DOHH2 (cell line): ENCODE measurements around the gene ALG11.

Experiments
- H3F3A ChIP-seq: fragments of 200-600 bp; sonication (generic), shearing (Covaris generic); 2 replicates; pipeline ENCODE4 v1.6.0; 2016; ENCODE audit warnings: antibody characterized with exemption, mild to moderate bottlenecking; ENCODE audit not compliant: control insufficient read depth, insufficient read depth
- H3K27ac ChIP-seq: fragments of 200-600 bp; sonication (generic); 2 replicates; pipeline ENCODE4 v1.5.1; 2014; ENCODE audit warnings: low read depth, mild to moderate bottlenecking, low read length, moderate library complexity
- H3K27me3 ChIP-seq: fragments of 200-600 bp; sonication (generic); 2 replicates; pipeline ENCODE4 v1.6.1; 2014; ENCODE audit warnings: mild to moderate bottlenecking, low read length, mixed read lengths; ENCODE audit not compliant: control insufficient read depth
- H3K36me3 ChIP-seq: fragments of 200-600 bp; sonication (generic); 2 replicates; pipeline ENCODE4 v1.6.1; 2014; ENCODE audit warnings: mild to moderate bottlenecking, low read length, moderate library complexity, mixed read lengths; ENCODE audit not compliant: control insufficient read depth
- H3K4me1 ChIP-seq: fragments of 200-600 bp; sonication (generic); 2 replicates; pipeline ENCODE4 v1.6.1; 2014; ENCODE audit warnings: mild to moderate bottlenecking, low read length, mixed read lengths; ENCODE audit not compliant: control insufficient read depth
- H3K4me2 ChIP-seq: fragments of 200-600 bp; sonication (generic); 2 replicates; pipeline ENCODE4 v1.6.0; 2014; ENCODE audit warnings: mild to moderate bottlenecking, low read length, moderate library complexity
- H3K4me3 ChIP-seq: fragments of 200-600 bp; sonication (generic); 2 replicates; pipeline ENCODE4 v1.5.1; 2014; ENCODE audit warnings: mild to moderate bottlenecking, low read length, mixed read lengths
- H3K79me2 ChIP-seq: fragments of 200-600 bp; sonication (generic); 2 replicates; pipeline ENCODE4 v1.6.1; 2014; ENCODE audit warnings: mild to moderate bottlenecking, low read length, mixed read lengths; ENCODE audit not compliant: control insufficient read depth
- H3K9me2 ChIP-seq: fragments of 200-600 bp; sonication (generic); replicated peaks from 2 replicates; pipeline ENCODE4 v1.6.1; 2014; ENCODE audit warnings: mild to moderate bottlenecking, low read length, mixed read lengths; ENCODE audit not compliant: control insufficient read depth
- H3K9me3 ChIP-seq: fragments of 200-600 bp; sonication (generic); 2 replicates; pipeline ENCODE4 v1.6.1; 2014; ENCODE audit warnings: antibody characterized with exemption, low read length, mixed read lengths; ENCODE audit not compliant: control insufficient read depth, insufficient read depth
- H4K20me1 ChIP-seq: fragments of 200-600 bp; sonication (generic); 2 replicates; pipeline ENCODE4 v1.6.0; 2014; ENCODE audit warnings: low read depth, mild to moderate bottlenecking, antibody characterized with exemption, low read length, moderate library complexity; ENCODE audit not compliant: control insufficient read depth, insufficient read depth
- CTCF ChIP-seq: fragments of 200-600 bp; sonication (generic); IDR thresholded peaks from one replicate; pipeline ENCODE4 v1.5.1; 2014; ENCODE audit warnings: antibody characterized with exemption, mild to moderate bottlenecking, low read depth, low read length; ENCODE audit not compliant: poor library complexity, severe bottlenecking
- EZH2phosphoT487 ChIP-seq: fragments of 200-600 bp; sonication (generic); IDR thresholded peaks from 2 replicates; pipeline ENCODE4 v1.6.1; 2017; ENCODE audit warnings: borderline replicate concordance, mild to moderate bottlenecking, antibody characterized with exemption, low read length, moderate library complexity, mixed read lengths

Gene ALG11

GRCh38 chr13:52070929-52071523 lies 58.8 kb downstream of the ALG11 start:
- Histone ChIP-seq H3K79me2 (no peaks in the 10 kb centered on the region), H3K4me1 (no peaks in the 10 kb centered on the region), H3F3A (no peaks in the 10 kb centered on the region), H3K9me2 (no peaks in the 10 kb centered on the region), H3K27me3 (peaks cover 3% of the 10 kb centered on the region; the same call in 1 of the 2 replicates), H3K9me3 (peaks cover 11% of the 10 kb centered on the region), H3K4me2 (no peak overlapping the region), H3K4me3 (no peak overlapping the region), H3K36me3 (no peaks in the 10 kb centered on the region), H3K27ac (no peak overlapping the region), H4K20me1 (no peaks in the 10 kb centered on the region)
- TF ChIP-seq EZH2phosphoT487 (no peak), CTCF (no peak)
